Mesenteric fat pad (tissue), 1 donor: ENCODE results near the gene TSC22D2. TPM values are rescaled to one million over a fixed set of nuclear protein-coding genes. Genes with fewer than 3 reads are reported as not detected.

Experiments
- DNase-seq: peaks from one replicate; pipeline ENCODE4 v3.0.0-alpha.2; 2020; ENCODE audit warnings: low spot score
- long read RNA-seq: library from polyadenylated mRNA; unstranded; transcript quantifications from one replicate; pipeline ENCODE4 v2.0.0, GENCODE V29; 2020
- total RNA-seq: library from RNA; stranded (reverse); fragmentation: NEBNext Ultra II Directional; extraction: Animal tissue kit (Norgen Biotek cat#: 25700); gene quantifications from one replicate; pipeline ENCODE4 v1.2.1, GENCODE V29; 2021
- donor health status: DM: yes; HTN: yes; CAD: no.

TSC22D2 gene
- 41.5 TPM for total RNA-seq
- long read RNA-seq, full-length matches to known transcripts: 45 of 77 reads
- long read RNA-seq, partial matches to known transcripts: 0 of 77 reads
- long read RNA-seq, other reads (novel, unspliced or antisense): 32 of 77 reads

GRCh38 chr3:150408221-150409124 lies at the start of gene TSC22D2:
TSS of gene TSC22D2 (plus strand) at chr3:150408298. CDS start at chr3:150409351, 1,053 bp downstream.
- DNase-seq: peak; percentile 100

GRCh38 chr3:150359381-150359780 lies 48.7 kb upstream of the TSC22D2 start:
- DNase-seq: no peak

GRCh38 chr3:150360966-150361365 lies 47.1 kb upstream of the TSC22D2 start:
- no peak for DNase-seq

GRCh38 chr3:150362515-150363302 lies 45.4 kb upstream of the TSC22D2 start:
- DNase-seq: no peak

- no peak for DNase-seq
Observed at GRCh38 chr3:150363420-150363819, 44.7 kb upstream of the TSC22D2 start.

- DNase-seq: no peak
Observed at GRCh38 chr3:150365132-150365604, 42.9 kb upstream of the TSC22D2 start.

- no peak for DNase-seq
Observed at GRCh38 chr3:150367757-150368156, 40.3 kb upstream of the TSC22D2 start.

- DNase-seq: no peak
Observed at GRCh38 chr3:150370122-150370602, 37.9 kb upstream of the TSC22D2 start.

- DNase-seq: no peak
Observed at GRCh38 chr3:150370999-150371398, 37.1 kb upstream of the TSC22D2 start.

GRCh38 chr3:150371741-150372254 lies 36.3 kb upstream of the TSC22D2 start:
- DNase-seq: no peak

GRCh38 chr3:150372320-150372719 lies 35.8 kb upstream of the TSC22D2 start:
- DNase-seq: no peak

- DNase-seq: no peak
Observed at GRCh38 chr3:150372722-150373121, 35.4 kb upstream of the TSC22D2 start.

GRCh38 chr3:150373234-150373875 lies 34.7 kb upstream of the TSC22D2 start:
- no peak for DNase-seq

- no peak for DNase-seq
Observed at GRCh38 chr3:150374975-150375374, 33.1 kb upstream of the TSC22D2 start.

- no peak for DNase-seq
Observed at GRCh38 chr3:150376001-150376848, 31.9 kb upstream of the TSC22D2 start.

GRCh38 chr3:150377601-150378300 lies 30.3 kb upstream of the TSC22D2 start:
- DNase-seq: no peak

- no peak for DNase-seq
Observed at GRCh38 chr3:150378301-150378748, 29.8 kb upstream of the TSC22D2 start.

- no peak for DNase-seq
Observed at GRCh38 chr3:150379469-150379868, 28.6 kb upstream of the TSC22D2 start.
